ENCODE results near the gene TMEM250.

DNA sequence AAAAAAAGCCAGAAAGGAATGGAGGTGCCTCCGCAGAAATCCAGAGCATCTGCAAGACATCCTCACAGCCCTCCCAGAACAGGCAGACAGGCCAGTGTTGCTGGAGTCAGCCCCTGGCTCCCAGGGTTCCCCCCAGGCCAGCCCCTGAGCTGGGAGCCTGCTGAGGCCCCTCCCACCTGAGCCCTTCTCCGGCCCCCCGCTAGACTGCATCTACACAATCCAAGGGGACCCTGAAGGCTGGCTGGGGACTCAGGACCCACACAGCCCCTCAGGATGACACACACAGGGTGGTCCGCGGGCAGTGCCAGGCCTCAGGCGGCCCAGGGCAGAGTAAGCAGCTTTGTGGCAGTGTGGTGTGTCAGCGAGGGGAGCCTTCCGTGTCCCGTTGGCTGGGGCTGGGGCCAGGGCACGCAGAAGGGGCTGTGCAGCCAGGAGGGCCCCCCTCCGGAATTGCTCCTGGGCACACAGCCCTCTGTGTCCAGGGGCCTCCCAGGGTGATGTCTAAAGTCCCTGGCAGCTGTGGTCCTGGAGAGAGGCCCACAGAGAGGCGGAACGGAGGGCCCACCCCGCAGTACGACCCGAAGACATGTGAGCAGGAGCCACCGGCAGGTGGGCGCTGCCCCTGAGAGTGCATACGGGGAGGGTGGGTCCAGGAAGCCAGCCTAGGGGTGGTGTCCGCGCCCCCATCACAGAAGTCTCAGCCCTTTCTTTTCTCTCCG lies 2.9 kb downstream of the TMEM250 start:
- TF ChIP-seq CTCF (IDR thresholded peaks at IDR 0.05 in 4 of 5, conservative IDR thresholded peaks at IDR 0.05 in 1 of 5) (no peak), POLR2A (IDR thresholded peaks at IDR 0.05) (no peak)

All from gastrocnemius medialis (tissue), 4 donors.